Measurements from ENCODE around the gene SLC2A13.

SLC2A13 gene

DNA sequence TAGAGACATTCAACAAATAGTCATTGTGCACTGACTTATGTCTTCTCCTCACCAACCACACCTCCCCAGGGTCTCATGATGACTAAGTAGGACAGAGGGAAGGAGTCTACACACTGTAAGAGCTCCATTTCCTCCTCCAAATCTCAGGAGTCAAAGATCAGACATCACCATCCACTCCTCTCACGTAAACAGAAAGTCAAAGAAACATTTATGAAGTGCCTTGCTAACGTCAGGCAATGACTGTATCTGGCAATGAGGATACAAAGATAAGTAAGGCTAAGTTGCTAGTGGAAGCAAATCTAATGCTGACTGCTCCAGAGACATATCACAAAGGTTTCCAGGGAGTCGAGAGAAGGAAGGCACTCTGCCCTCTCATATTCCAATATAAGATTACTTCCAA lies 88.9 kb downstream of the SLC2A13 start:
- Histone ChIP-seq H3K9me2 (replicated peaks; ENCODE audit: insufficient read depth, low read length) (no peaks in the 10 kb centered on the region), H3F3A (ENCODE audit: insufficient read depth) (no peaks in the 10 kb centered on the region), H3K27me3 (ENCODE audit: low read length) (no peaks in the 10 kb centered on the region), H2AFZ (ENCODE audit: low read depth, low read length, severe bottlenecking) (no peak overlapping the region), H4K20me1 (ENCODE audit: low read depth, low read length) (no peaks in the 10 kb centered on the region), H3K27ac (ENCODE audit: low read depth, low read length) (no peak overlapping the region), H3K9me3 (ENCODE audit: insufficient read depth, low read length) (no peaks in the 10 kb centered on the region), H3K4me2 (ENCODE audit: low read depth, low read length, poor library complexity, severe bottlenecking) (no peak overlapping the region), H3K4me3 (ENCODE audit: insufficient read depth, low read length, poor library complexity, severe bottlenecking) (no peak overlapping the region), H3K36me3 (ENCODE audit: low read length) (no peaks in the 10 kb centered on the region), H3K9ac (ENCODE audit: low read length) (no peak overlapping the region), H3K79me2 (ENCODE audit: insufficient read depth, low read length) (no peaks in the 10 kb centered on the region)
- TF ChIP-seq, protein P1, sequence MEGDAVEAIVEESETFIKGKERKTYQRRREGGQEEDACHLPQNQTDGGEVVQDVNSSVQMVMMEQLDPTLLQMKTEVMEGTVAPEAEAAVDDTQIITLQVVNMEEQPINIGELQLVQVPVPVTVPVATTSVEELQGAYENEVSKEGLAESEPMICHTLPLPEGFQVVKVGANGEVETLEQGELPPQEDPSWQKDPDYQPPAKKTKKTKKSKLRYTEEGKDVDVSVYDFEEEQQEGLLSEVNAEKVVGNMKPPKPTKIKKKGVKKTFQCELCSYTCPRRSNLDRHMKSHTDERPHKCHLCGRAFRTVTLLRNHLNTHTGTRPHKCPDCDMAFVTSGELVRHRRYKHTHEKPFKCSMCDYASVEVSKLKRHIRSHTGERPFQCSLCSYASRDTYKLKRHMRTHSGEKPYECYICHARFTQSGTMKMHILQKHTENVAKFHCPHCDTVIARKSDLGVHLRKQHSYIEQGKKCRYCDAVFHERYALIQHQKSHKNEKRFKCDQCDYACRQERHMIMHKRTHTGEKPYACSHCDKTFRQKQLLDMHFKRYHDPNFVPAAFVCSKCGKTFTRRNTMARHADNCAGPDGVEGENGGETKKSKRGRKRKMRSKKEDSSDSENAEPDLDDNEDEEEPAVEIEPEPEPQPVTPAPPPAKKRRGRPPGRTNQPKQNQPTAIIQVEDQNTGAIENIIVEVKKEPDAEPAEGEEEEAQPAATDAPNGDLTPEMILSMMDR (IDR thresholded peaks at IDR 0.05; ENCODE audit: insufficient read depth, low read length, poor library complexity, severe bottlenecking): no peak
- no peak for TF ChIP-seq EZH2phosphoT487 (conservative IDR thresholded peaks at IDR 0.05; ENCODE audit: low read length)

DNA sequence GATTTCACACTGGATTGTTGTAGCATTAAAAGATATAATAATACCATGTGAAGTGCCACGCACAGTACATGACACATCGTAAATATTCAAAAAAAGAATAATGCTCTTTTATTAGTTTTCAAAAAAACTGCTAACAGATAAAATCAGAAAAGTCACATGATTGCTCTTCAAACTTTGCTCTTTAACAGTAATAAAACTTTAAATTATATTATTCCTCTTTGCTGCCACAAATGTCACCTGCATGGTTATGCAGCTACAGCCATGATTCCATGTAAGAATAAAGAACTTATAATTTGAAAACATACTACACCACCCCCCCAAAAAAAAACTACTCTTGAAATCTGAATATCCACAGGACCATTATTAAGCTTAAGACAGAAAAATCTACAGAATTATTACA lies 90.0 kb downstream of the SLC2A13 start:
- TF ChIP-seq EZH2phosphoT487 (conservative IDR thresholded peaks at IDR 0.05; ENCODE audit: low read length): no peak
- TF ChIP-seq, protein P1 (IDR thresholded peaks at IDR 0.05; ENCODE audit: insufficient read depth, low read length, poor library complexity, severe bottlenecking): no peak
- no peaks in the 10 kb centered on the region for H3K9me3 ChIP-seq (ENCODE audit: insufficient read depth, low read length)
- H3K27ac ChIP-seq (ENCODE audit: low read depth, low read length): no peak overlapping the region
- H3F3A ChIP-seq (ENCODE audit: insufficient read depth): no peaks in the 10 kb centered on the region
- H3K4me2 ChIP-seq (ENCODE audit: low read depth, low read length, poor library complexity, severe bottlenecking): no peak overlapping the region
- H3K36me3 ChIP-seq (ENCODE audit: low read length): no peaks in the 10 kb centered on the region
- no peak overlapping the region for H3K9ac ChIP-seq (ENCODE audit: low read length)
- H2AFZ ChIP-seq (ENCODE audit: low read depth, low read length, severe bottlenecking): no peak overlapping the region
- no peaks in the 10 kb centered on the region for H4K20me1 ChIP-seq (ENCODE audit: low read depth, low read length)
- no peaks in the 10 kb centered on the region for H3K27me3 ChIP-seq (ENCODE audit: low read length)
- H3K9me2 ChIP-seq (replicated peaks; ENCODE audit: insufficient read depth, low read length): no peaks in the 10 kb centered on the region
- no peak overlapping the region for H3K4me3 ChIP-seq (ENCODE audit: insufficient read depth, low read length, poor library complexity, severe bottlenecking)
- no peaks in the 10 kb centered on the region for H3K79me2 ChIP-seq (ENCODE audit: insufficient read depth, low read length)

DNA sequence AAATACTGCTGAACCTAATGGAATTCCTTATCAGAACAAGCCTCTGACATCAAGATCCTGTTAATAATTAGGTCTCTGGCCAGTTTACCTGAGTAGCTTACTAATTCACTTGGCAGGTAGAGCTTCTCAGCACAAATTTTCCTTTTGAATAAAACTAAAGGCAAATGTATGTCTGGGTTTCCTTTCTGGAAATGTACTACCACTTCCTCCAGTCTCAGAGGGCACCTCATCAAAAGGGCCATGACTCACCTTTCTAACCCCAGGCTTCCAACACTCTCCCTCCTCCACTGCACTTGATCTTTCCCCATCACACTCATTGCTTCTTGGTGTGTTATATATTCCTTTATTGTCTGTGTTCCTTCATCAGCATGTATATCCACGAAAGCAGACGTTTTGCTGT lies 90.5 kb downstream of the SLC2A13 start:
- Histone ChIP-seq H3K4me2 (ENCODE audit: low read depth, low read length, poor library complexity, severe bottlenecking) (no peak overlapping the region), H3F3A (ENCODE audit: insufficient read depth) (no peaks in the 10 kb centered on the region), H3K36me3 (ENCODE audit: low read length) (no peaks in the 10 kb centered on the region), H3K27me3 (ENCODE audit: low read length) (no peaks in the 10 kb centered on the region), H3K9me3 (ENCODE audit: insufficient read depth, low read length) (no peaks in the 10 kb centered on the region), H3K4me3 (ENCODE audit: insufficient read depth, low read length, poor library complexity, severe bottlenecking) (no peak overlapping the region), H4K20me1 (ENCODE audit: low read depth, low read length) (no peaks in the 10 kb centered on the region), H2AFZ (ENCODE audit: low read depth, low read length, severe bottlenecking) (no peak overlapping the region), H3K9ac (ENCODE audit: low read length) (no peak overlapping the region), H3K27ac (ENCODE audit: low read depth, low read length) (no peak overlapping the region), H3K79me2 (ENCODE audit: insufficient read depth, low read length) (no peaks in the 10 kb centered on the region), H3K9me2 (replicated peaks; ENCODE audit: insufficient read depth, low read length) (no peaks in the 10 kb centered on the region)
- TF ChIP-seq EZH2phosphoT487 (conservative IDR thresholded peaks at IDR 0.05; ENCODE audit: low read length): no peak
- TF ChIP-seq, protein P1 (IDR thresholded peaks at IDR 0.05; ENCODE audit: insufficient read depth, low read length, poor library complexity, severe bottlenecking): no peak
